Measurements from ENCODE around the gene USP16. TPM values are rescaled to one million over a fixed set of nuclear protein-coding genes. Genes with fewer than 3 reads are reported as not detected.
"Not testable (repeated sequence)": the region's sequence is repeated elsewhere in the genome, so short reads cannot be mapped to it uniquely, and the experiment has no call there.

Gene USP16
- total RNA-seq, 1 experiment from 2014 or later: 15.1 TPM

DNA sequence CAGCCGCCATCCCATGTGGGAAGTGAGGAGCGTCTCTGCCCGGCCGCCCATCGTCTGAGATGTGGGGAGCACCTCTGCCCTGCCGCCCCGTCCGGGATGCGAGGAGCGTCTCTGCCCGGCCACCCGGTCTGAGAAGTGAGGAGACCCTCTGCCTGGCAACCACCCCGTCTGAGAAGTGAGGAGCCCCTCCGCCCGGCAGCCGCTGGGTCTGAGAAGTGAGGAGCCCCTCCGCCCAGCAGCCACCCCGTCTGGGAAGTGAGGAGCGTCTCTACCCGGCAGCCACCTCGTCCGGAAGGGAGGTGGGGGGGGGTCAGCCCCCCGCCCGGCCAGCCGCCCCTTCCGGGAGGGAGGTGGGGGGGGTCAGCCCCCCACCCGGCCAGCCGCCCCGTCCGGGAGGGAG lies 13.2 kb upstream of the USP16 start:
- DNase-seq; H3K4me3 ChIP-seq (ENCODE audit: insufficient read depth, low read depth, low read length); H3K27me3 ChIP-seq (ENCODE audit: control insufficient read depth, insufficient read depth, low read length); H3K36me3 ChIP-seq (replicated peaks; ENCODE audit: control insufficient read depth, insufficient read depth, low read length): not testable (repeated sequence)

DNA sequence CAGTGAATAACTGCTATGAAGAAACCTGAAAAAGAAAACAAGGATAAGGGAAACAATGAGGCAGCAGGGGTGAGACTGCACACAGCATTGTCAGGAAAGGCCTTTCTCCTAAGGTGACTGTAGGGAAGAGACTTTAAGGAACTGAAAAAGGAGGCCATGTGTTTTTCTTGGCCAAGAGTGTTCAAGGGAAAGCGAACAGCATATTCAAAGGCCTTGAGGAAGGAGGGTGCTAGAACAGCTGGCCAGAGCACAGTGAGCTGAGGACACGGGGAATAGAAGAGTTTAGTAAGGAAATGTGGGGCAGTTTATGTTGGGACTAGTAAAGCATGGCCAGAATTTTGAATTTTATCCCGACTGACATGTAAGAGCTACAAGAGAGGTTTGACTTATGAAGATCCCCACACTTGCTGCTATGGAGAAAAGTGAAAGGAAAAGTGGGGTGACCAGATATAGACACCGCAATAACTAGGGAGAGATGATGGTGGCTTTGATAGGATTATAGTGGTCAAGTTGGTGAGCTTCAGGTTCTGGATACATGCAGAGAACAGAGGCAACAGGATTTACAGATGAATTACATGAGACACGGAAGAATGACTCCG lies 6.7 kb upstream of the USP16 start:
- no peak for DNase-seq
- no peak overlapping the region for H3K4me3 ChIP-seq (ENCODE audit: insufficient read depth, low read depth, low read length)
- H3K36me3 ChIP-seq (replicated peaks; ENCODE audit: control insufficient read depth, insufficient read depth, low read length): no peaks in the 10 kb centered on the region
- no peaks in the 10 kb centered on the region for H3K27me3 ChIP-seq (ENCODE audit: control insufficient read depth, insufficient read depth, low read length)

DNA sequence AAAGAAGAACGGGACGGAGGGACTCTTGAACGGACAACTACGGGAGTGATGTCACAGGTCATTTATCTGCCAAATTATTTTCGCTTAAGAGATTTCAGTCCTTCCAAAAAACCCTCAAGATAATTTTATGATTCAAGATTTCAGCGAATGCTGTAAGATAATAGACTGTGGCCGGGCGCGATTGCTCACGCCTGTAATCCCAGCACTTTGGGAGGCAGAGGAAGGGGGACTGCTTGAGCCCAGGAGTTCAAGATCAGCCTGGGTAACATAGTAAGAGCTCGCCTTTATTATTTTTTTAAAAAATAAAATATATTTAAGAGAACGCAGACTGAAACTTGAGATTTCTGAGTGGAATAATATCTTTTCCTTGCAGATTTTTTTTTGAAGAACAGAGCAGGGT lies 5.9 kb upstream of the USP16 start:
- no peaks in the 10 kb centered on the region for H3K36me3 ChIP-seq (replicated peaks; ENCODE audit: control insufficient read depth, insufficient read depth, low read length)
- H3K27me3 ChIP-seq (ENCODE audit: control insufficient read depth, insufficient read depth, low read length): no peaks in the 10 kb centered on the region
- no peak for DNase-seq
- peak overlapping the region; percentile 86 for H3K4me3 ChIP-seq (ENCODE audit: insufficient read depth, low read depth, low read length)

DNA sequence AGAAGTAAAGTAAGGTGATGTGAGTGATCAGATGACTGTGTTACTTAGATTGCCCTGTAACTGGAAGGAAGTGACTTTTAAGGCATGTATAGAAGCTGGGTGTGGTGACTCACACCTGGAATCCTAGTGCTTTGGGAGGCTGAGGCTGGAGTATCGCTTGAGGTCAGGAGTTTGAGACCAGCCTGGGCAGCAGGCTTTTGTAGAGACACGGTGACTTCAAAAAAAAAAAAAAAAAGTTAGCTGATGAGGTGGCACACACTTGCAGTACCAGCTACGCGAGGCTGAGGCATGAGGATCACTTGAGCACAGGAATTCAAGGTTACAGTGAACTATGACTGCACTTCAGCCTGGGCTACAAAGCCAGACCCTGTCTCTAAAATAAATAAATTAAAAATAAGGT lies 2.3 kb upstream of the USP16 start:
- DNase-seq: no peak
- Histone ChIP-seq H3K27me3 (ENCODE audit: control insufficient read depth, insufficient read depth, low read length) (no peaks in the 10 kb centered on the region), H3K36me3 (replicated peaks; ENCODE audit: control insufficient read depth, insufficient read depth, low read length) (no peaks in the 10 kb centered on the region), H3K4me3 (ENCODE audit: insufficient read depth, low read depth, low read length) (no peak overlapping the region)

DNA sequence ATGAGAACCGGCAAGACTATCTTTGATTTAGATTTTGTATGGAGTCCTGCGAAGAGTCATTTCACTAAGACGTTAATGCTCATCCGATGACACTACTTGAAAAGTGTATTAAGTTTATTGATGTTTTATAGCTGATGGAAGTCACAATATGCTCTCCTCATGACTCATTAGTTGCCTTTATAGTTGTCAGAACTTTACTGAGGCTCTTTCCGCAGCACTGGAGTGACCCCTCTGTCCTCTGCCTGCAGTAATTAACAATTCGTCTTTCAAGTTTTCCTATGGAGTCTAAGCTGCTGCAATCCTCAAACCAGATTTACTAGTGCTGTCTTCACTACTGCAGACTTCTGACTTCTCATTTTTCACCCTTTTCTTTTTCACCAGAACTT lies 853 bp downstream of the USP16 start:
- H3K4me3 ChIP-seq (ENCODE audit: insufficient read depth, low read depth, low read length): peak overlapping the region; percentile 96

DNA sequence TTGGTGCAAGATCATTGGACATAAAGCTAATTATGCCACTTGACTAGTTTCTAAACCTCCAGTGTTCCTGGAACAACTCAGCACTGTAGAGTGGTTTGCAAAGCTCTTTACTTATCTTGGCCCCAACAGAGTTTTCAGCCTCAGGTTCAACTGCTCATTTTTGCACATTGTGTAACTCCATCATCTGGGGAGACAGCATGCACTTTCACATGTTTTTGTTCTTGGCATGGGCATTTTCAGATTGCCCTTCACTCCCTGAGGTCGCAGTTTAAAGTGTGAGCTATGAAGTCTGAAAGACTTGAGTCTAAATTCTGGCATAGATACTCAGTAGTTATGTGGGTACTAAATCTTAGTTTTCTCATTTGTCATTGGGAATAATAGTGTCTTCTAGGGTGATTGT lies 5.1 kb downstream of the USP16 start:
- Histone ChIP-seq H3K36me3 (replicated peaks; ENCODE audit: control insufficient read depth, insufficient read depth, low read length) (peaks cover 3% of the 10 kb centered on the region), H3K27me3 (ENCODE audit: control insufficient read depth, insufficient read depth, low read length) (no peaks in the 10 kb centered on the region)

More for the DNA sequence above, 853 bp downstream of the USP16 start:
- no peaks in the 10 kb centered on the region for H3K27me3 ChIP-seq (ENCODE audit: control insufficient read depth, insufficient read depth, low read length)
- peak; percentile 19 for DNase-seq
- no peaks in the 10 kb centered on the region; the same call in none of the 2 replicates for H3K36me3 ChIP-seq (replicated peaks; ENCODE audit: control insufficient read depth, insufficient read depth, low read length)

DNA sequence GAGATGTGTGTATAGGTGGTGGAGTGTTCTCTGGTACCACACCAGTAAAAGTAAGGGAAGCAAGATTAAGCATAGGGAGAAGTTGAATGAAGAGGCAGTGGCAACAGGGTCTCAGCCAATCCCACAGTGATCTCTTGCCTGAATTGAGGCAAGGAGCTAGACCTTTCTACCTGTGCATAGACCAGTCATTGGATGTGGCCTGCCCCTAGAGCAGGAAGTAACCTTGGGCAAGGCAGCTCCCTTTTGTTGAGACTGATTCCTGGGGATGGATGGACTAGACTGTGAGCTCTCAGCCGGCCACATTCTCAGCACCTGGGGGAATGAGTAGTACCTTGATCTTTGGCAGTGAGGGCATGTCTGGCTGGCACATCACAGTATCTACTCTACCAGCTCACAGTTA lies 6.4 kb downstream of the USP16 start:
- no peak overlapping the region for H3K4me3 ChIP-seq (ENCODE audit: insufficient read depth, low read depth, low read length)
- DNase-seq: no peak
- peaks cover 3% of the 10 kb centered on the region for H3K36me3 ChIP-seq (replicated peaks; ENCODE audit: control insufficient read depth, insufficient read depth, low read length)
- no peaks in the 10 kb centered on the region for H3K27me3 ChIP-seq (ENCODE audit: control insufficient read depth, insufficient read depth, low read length)

More for the DNA sequence above, 5.1 kb downstream of the USP16 start:
- no peak overlapping the region for H3K4me3 ChIP-seq (ENCODE audit: insufficient read depth, low read depth, low read length)
- no peak for DNase-seq

DNA sequence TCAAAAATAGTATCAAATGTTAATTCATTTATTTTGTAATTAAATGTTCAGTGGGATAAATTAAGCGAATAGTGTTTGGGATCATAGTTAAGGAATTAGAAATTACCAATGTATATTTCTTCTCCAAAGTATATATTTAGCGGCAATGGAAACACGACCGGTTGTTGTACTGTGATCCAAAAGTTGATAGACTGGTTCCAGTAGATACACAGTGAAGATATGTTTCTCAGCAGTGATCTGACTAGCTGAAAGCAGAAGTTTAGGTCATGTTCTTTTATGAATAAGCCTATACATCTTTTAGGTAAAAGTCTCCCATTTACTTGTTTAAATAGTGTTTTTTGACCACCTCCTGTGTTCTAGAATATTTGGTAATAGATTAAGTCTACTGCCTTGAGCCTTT lies 8.8 kb downstream of the USP16 start:
- H3K36me3 ChIP-seq (replicated peaks; ENCODE audit: control insufficient read depth, insufficient read depth, low read length): peaks cover 5% of the 10 kb centered on the region
- no peak overlapping the region for H3K4me3 ChIP-seq (ENCODE audit: insufficient read depth, low read depth, low read length)
- DNase-seq: no peak
- H3K27me3 ChIP-seq (ENCODE audit: control insufficient read depth, insufficient read depth, low read length): no peaks in the 10 kb centered on the region

DNA sequence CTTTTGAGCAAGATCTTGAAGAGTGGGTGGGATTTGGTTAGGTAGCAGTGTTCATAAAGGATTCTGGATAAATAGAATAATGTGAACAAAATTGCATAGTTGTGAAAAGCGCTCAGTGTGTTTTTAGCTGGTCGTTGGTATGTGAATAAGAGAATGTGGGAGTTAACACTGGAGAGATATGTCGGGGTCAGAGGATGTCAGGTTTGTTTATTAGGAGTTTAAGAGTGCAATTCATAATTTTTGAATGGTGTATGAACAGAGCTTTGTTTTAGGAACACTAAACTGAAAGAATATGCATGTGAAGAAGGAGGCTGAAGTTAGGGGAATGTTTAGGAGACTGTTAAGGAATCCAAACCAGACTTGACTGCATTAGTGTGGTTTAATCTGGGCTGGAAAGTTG lies 9.4 kb downstream of the USP16 start:
- no peaks in the 10 kb centered on the region for H3K27me3 ChIP-seq (ENCODE audit: control insufficient read depth, insufficient read depth, low read length)
- no peak for DNase-seq
- no peak overlapping the region for H3K4me3 ChIP-seq (ENCODE audit: insufficient read depth, low read depth, low read length)
- H3K36me3 ChIP-seq (replicated peaks; ENCODE audit: control insufficient read depth, insufficient read depth, low read length): peaks cover 5% of the 10 kb centered on the region

DNA sequence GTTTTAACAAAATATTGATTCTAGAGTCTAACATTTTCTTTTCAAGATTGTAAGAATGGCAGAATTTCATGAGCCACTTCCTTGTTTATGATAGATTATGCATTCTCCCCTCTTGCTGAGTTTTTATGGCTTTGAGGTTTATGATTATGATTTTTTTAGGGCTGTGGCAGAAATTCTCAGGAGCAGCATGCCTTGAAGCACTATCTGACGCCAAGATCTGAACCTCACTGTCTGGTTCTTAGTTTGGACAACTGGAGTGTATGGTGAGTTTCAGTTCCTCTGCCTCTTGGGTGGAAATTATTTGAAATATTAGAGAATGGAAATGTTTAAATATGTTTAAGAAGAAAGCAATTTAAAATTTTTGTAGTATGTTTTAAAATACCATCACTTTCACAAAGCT lies 10.2 kb downstream of the USP16 start:
- peaks cover 7% of the 10 kb centered on the region for H3K36me3 ChIP-seq (replicated peaks; ENCODE audit: control insufficient read depth, insufficient read depth, low read length)
- no peak for DNase-seq
- H3K27me3 ChIP-seq (ENCODE audit: control insufficient read depth, insufficient read depth, low read length): no peaks in the 10 kb centered on the region
- H3K4me3 ChIP-seq (ENCODE audit: insufficient read depth, low read depth, low read length): no peak overlapping the region

DNA sequence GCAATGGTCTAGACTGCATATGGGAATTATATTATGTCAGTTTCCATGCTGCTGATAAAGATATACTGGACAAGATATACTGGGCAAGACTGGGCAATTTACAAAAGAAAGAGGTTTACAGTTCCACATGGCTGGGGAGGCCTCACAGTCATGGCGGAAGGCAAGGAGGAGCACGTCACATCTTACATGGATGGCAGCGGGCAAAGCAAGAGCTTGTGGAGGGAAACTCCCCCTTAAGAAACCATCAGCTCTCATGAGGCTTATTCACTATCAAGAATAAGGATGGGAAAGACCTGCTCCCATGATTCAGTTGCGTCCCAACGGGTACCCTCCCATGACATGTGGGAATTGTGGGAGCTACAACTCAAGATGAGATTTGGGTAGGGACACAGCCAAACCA lies 27.8 kb downstream of the USP16 start:
- no peak overlapping the region for H3K4me3 ChIP-seq (ENCODE audit: insufficient read depth, low read depth, low read length)
- no peak for DNase-seq
- peaks cover 14% of the 10 kb centered on the region for H3K36me3 ChIP-seq (replicated peaks; ENCODE audit: control insufficient read depth, insufficient read depth, low read length)
- H3K27me3 ChIP-seq (ENCODE audit: control insufficient read depth, insufficient read depth, low read length): no peaks in the 10 kb centered on the region

DNA sequence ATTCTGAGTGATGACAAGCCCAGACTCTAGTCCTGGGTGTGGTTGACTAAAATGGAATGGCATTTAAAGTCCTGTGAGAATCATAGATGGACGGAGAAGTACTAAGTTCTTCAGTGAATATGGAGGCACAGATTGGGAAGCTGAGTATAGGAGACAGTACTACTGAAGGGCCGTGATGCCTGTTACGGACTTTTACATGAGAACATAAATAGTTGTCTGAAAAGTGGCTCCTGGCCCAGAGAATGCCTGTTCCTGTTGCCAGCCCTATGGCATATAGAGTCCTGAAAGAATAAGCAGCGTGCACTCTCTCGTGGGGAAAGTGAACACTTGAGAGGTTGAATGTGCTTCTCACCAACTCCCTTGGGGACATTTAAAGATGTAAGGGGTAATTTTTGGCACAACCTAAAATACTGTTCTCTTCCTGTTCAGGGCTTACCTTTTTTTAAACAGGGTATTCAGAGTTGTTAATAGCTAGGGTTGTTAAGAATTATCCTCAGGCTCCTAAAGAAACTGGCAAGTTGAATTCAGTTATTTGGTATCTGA lies 28.6 kb downstream of the USP16 start:
- Histone ChIP-seq H3K27me3 (ENCODE audit: control insufficient read depth, insufficient read depth, low read length) (no peaks in the 10 kb centered on the region), H3K4me3 (ENCODE audit: insufficient read depth, low read depth, low read length) (no peak overlapping the region), H3K36me3 (replicated peaks; ENCODE audit: control insufficient read depth, insufficient read depth, low read length) (peaks cover 12% of the 10 kb centered on the region)
- no peak for DNase-seq

DNA sequence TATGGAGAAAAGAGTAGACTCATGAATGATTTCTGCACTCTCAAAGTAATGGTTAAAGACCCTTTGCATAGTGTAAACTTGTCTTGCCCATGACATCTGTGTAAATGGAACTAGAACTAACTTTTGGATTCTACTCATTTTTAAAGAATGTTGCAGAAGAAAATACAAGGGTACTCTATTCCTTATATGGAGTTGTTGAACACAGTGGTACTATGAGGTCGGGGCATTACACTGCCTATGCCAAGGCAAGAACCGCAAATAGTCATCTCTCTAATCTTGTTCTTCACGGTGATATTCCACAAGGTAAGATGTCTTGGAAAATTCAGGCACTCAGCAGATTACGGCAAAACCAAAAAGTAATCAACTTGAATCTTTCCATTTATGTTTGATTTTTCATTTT lies 29.2 kb downstream of the USP16 start:
- no peak overlapping the region for H3K4me3 ChIP-seq (ENCODE audit: insufficient read depth, low read depth, low read length)
- H3K36me3 ChIP-seq (replicated peaks; ENCODE audit: control insufficient read depth, insufficient read depth, low read length): peaks cover 12% of the 10 kb centered on the region
- no peak for DNase-seq
- no peaks in the 10 kb centered on the region for H3K27me3 ChIP-seq (ENCODE audit: control insufficient read depth, insufficient read depth, low read length)

DNA sequence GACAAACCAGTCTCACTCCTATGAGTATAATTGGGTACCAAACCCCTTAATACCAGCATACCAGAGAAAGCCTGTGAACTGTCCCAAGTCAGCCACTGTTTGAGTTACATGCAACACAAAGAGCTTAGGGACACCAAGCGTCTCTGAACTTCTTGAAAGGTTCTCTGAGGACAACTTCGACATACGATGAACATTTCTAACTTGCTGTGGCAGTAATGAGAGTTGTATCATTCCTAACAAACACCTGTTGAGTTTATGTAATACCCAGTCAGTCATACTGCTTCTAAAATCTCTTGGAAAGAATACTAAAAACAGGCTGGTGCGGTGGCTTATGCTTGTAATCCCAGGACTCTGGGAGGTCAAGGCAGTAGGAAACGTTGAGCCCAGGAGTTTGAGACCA lies 30.6 kb downstream of the USP16 start:
- Histone ChIP-seq H3K36me3 (replicated peaks; ENCODE audit: control insufficient read depth, insufficient read depth, low read length) (peaks cover 22% of the 10 kb centered on the region), H3K4me3 (ENCODE audit: insufficient read depth, low read depth, low read length) (no peak overlapping the region), H3K27me3 (ENCODE audit: control insufficient read depth, insufficient read depth, low read length) (no peaks in the 10 kb centered on the region)
- DNase-seq: no peak

DNA sequence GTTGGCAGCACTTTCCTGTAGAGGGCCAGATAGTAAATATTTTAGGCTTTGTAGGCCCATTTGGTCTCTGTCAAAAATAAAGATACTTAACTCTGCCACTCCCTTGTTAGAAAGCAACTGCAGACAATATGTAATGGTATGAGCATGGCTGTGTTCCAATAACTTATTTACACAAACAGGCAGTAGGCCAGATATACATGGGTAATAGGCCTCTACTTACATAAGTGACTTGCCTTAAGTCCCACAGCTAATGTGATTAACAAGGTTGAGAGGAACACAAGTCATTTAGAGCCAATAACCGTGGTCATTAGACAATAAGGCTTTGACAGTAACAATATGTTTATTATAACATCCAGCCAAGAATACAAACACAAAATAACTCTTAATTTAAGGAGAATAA lies 31.5 kb downstream of the USP16 start:
- no peak overlapping the region for H3K4me3 ChIP-seq (ENCODE audit: insufficient read depth, low read depth, low read length)
- DNase-seq: no peak
- H3K36me3 ChIP-seq (replicated peaks; ENCODE audit: control insufficient read depth, insufficient read depth, low read length): peaks cover 31% of the 10 kb centered on the region
- H3K27me3 ChIP-seq (ENCODE audit: control insufficient read depth, insufficient read depth, low read length): no peaks in the 10 kb centered on the region

DNA sequence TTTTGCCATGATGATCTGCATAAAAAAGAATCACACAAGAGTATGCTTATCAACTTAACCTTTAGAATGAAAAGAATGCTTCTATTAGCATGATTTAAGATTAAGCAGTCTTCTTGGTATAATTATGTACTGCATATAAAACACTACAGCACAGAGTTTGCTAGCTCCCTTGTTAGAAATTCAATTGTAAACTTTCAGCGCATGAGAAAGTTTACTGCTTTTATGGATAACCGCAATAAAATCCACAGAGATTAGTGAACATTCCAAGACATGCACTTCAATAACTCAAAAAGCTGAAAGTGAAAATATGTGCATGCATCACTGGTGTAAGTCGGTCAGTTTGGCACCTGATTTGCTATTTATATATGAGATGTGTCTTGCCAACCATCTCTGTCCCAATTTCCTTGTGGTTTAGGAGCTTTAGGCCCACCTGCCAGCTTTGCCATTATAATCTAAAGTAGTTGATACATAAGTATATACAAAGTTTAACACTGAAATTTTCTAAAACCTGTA lies 32.1 kb downstream of the USP16 start:
- Histone ChIP-seq H3K4me3 (ENCODE audit: insufficient read depth, low read depth, low read length) (no peak overlapping the region), H3K36me3 (replicated peaks; ENCODE audit: control insufficient read depth, insufficient read depth, low read length) (peaks cover 32% of the 10 kb centered on the region), H3K27me3 (ENCODE audit: control insufficient read depth, insufficient read depth, low read length) (no peaks in the 10 kb centered on the region)
- DNase-seq: no peak

Measured in H7 (cell line).